GM12891 (cell line): ENCODE measurements around the gene ARGLU1.

ENCODE experiments used
- POLR2A ChIP-seq: IDR thresholded peaks from 2 replicates; pipeline ENCODE4 v1.6.1; 2011; ENCODE audit warnings: low read depth, low read length, control low read depth
- POLR2AphosphoS5 ChIP-seq: IDR thresholded peaks from 2 replicates; pipeline ENCODE4 v1.6.1; 2011; ENCODE audit warnings: low read depth, low read length, control low read depth

- TF ChIP-seq POLR2A: no peak
- TF ChIP-seq POLR2AphosphoS5: no peak
Observed at GRCh38 chr13:106562301-106562700, 5.6 kb downstream of the ARGLU1 start.
